ENCODE data around the gene COPS9. TPM values are rescaled to one million over a fixed set of nuclear protein-coding genes. Genes with fewer than 3 reads are reported as not detected.

The COPS9 gene
- total RNA-seq, 1 donor from 2014 or later = 140 TPM

DNA sequence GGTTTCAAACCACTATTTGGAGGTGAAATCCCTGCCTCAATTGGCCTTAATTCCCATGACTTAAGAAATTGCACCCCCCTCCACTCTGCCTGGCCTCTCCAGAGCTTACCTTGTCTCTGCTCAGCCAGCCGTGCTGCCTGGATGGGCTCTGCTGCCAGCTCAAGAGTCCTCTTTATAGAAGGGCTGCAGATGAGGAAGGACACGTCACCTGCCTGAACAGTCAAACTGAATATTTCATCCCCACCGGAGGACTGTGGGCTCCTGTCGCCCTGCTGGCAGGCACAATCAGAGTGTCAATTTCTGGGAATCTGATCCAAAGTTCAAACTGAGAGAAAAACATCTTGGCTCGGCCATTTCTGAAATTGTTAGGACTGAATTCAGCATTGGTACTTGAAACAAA lies 4.4 kb upstream of the COPS9 start, which contains the start of gene OTOS:
Gene OTOS (minus strand): TSS at position 148 of the 400 bp plus-strand sequence. CDS start 332 bp downstream, outside the sequence.
- TF ChIP-seq, protein P1, sequence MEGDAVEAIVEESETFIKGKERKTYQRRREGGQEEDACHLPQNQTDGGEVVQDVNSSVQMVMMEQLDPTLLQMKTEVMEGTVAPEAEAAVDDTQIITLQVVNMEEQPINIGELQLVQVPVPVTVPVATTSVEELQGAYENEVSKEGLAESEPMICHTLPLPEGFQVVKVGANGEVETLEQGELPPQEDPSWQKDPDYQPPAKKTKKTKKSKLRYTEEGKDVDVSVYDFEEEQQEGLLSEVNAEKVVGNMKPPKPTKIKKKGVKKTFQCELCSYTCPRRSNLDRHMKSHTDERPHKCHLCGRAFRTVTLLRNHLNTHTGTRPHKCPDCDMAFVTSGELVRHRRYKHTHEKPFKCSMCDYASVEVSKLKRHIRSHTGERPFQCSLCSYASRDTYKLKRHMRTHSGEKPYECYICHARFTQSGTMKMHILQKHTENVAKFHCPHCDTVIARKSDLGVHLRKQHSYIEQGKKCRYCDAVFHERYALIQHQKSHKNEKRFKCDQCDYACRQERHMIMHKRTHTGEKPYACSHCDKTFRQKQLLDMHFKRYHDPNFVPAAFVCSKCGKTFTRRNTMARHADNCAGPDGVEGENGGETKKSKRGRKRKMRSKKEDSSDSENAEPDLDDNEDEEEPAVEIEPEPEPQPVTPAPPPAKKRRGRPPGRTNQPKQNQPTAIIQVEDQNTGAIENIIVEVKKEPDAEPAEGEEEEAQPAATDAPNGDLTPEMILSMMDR (IDR thresholded peaks at IDR 0.05) = no peak
- Mint-ChIP-seq H3K4me3 (ENCODE audit: unreplicated experiment) (no peak within 1 kb of the TSS), H3K9me3 (ENCODE audit: low read depth) (no peaks in the 10 kb centered on the region), H3K27ac (ENCODE audit: unreplicated experiment) (no peak within 1 kb of the TSS), H3K36me3 (ENCODE audit: low read depth) (no peaks in the 10 kb centered on the region), H3K27me3 (ENCODE audit: low read depth) (peaks cover 12% of the 10 kb centered on the region), H3K4me1 (ENCODE audit: low read depth) (peaks cover 7% of the 10 kb centered on the region)
- peak; percentile 41 for DNase-seq (ENCODE audit: low spot score)

DNA sequence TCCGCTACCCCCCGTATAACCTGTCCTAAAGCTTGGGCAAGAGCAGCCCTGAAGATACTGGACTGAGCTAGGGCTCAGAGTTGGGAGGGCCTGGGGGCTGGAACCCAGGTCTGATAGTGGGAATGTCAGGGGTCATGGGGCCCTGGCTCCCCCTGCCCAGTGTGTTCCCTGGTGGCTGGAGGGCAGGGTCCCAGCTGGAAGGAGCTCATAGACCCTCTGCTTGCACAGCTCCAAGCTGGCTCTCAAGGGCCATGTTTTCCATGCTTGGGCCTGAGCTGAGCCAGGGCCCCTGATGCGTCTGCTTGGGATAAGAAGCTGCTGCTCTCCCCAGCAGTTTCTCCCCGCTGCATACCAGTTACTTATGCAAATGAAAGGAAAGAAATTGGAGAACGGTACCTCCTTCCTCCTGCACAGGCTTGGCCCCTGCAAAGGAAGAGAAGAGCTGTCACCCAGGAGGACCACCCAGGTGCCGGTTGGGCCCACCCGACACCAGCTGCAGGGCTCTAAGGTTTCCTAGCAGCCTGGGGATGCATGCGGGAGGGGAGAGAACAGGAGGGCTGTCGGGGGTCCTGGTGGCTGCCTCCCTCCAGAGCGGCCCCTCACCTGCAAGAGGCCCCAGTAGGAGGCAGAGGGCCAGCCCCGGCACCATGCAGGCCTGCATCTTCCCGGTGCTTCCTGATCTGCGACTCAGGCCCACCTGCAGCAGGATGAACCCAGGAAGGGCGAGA lies 3.7 kb upstream of the COPS9 start:
- no peaks in the 10 kb centered on the region for H3K36me3 Mint-ChIP-seq (ENCODE audit: low read depth)
- no peak overlapping the region for H3K4me3 Mint-ChIP-seq (ENCODE audit: unreplicated experiment)
- H3K4me1 Mint-ChIP-seq (ENCODE audit: low read depth) = peaks cover 14% of the 10 kb centered on the region
- peaks cover 12% of the 10 kb centered on the region for H3K27me3 Mint-ChIP-seq (ENCODE audit: low read depth)
- no peaks in the 10 kb centered on the region for H3K9me3 Mint-ChIP-seq (ENCODE audit: low read depth)
- no peak overlapping the region for H3K27ac Mint-ChIP-seq (ENCODE audit: unreplicated experiment)
- peak; percentile 81 for DNase-seq (ENCODE audit: low spot score)
- TF ChIP-seq, protein P1 (IDR thresholded peaks at IDR 0.05) = no peak

GRCh38 chr2:240139011-240139441 lies 2.9 kb upstream of the COPS9 start:
- DNase-seq (ENCODE audit: low spot score) = peak; percentile 59
- Mint-ChIP-seq H3K27me3 (ENCODE audit: low read depth) (peaks cover 12% of the 10 kb centered on the region), H3K36me3 (ENCODE audit: low read depth) (no peaks in the 10 kb centered on the region), H3K4me3 (ENCODE audit: unreplicated experiment) (no peak overlapping the region), H3K27ac (ENCODE audit: unreplicated experiment) (no peak overlapping the region), H3K9me3 (ENCODE audit: low read depth) (no peaks in the 10 kb centered on the region), H3K4me1 (ENCODE audit: low read depth) (peaks cover 22% of the 10 kb centered on the region)
- TF ChIP-seq, protein P1 (IDR thresholded peaks at IDR 0.05) = no peak

GRCh38 chr2:240138254-240138984 lies 2.3 kb upstream of the COPS9 start:
- peak; percentile 52 for DNase-seq (ENCODE audit: low spot score)
- H3K9me3 Mint-ChIP-seq (ENCODE audit: low read depth) = no peaks in the 10 kb centered on the region
- H3K4me3 Mint-ChIP-seq (ENCODE audit: unreplicated experiment) = no peak overlapping the region
- H3K27ac Mint-ChIP-seq (ENCODE audit: unreplicated experiment) = no peak overlapping the region
- no peaks in the 10 kb centered on the region for H3K36me3 Mint-ChIP-seq (ENCODE audit: low read depth)
- TF ChIP-seq, protein P1 (IDR thresholded peaks at IDR 0.05) = no peak
- H3K27me3 Mint-ChIP-seq (ENCODE audit: low read depth) = peaks cover 12% of the 10 kb centered on the region
- peaks cover 24% of the 10 kb centered on the region for H3K4me1 Mint-ChIP-seq (ENCODE audit: low read depth)

GRCh38 chr2:240137596-240138253 lies 1.6 kb upstream of the COPS9 start:
- H3K36me3 Mint-ChIP-seq (ENCODE audit: low read depth) = peaks cover 3% of the 10 kb centered on the region
- no peak overlapping the region for H3K27ac Mint-ChIP-seq (ENCODE audit: unreplicated experiment)
- H3K4me1 Mint-ChIP-seq (ENCODE audit: low read depth) = peaks cover 24% of the 10 kb centered on the region
- H3K4me3 Mint-ChIP-seq (ENCODE audit: unreplicated experiment) = peak overlapping the region; percentile 40
- DNase-seq (ENCODE audit: low spot score) = peak; percentile 79
- H3K27me3 Mint-ChIP-seq (ENCODE audit: low read depth) = peaks cover 12% of the 10 kb centered on the region
- TF ChIP-seq, protein P1 (IDR thresholded peaks at IDR 0.05) = no peak
- no peaks in the 10 kb centered on the region for H3K9me3 Mint-ChIP-seq (ENCODE audit: low read depth)
